Panc1 (cell line): Measurements from ENCODE around the gene HACD2. TPM values are rescaled to one million over a fixed set of nuclear protein-coding genes. Genes with fewer than 3 reads are reported as not detected.

Experiments used
- ATAC-seq: fragments of 200-7000 bp; cut with Tn5 transposase; 2 replicates; pipeline ENCODE4 v1.9.1; 2020; ENCODE audit warnings: mild to moderate bottlenecking, moderate library complexity
- BruUV-seq: library from RNA; stranded (reverse); fragments of 400-500 nt; replicated peaks from 2 replicates; lab custom pipeline; 2021; lab: Mats Ljungman, UMichigan
- CTCF ChIA-PET: fragments of 300-600 bp; sonication (Branson Sonifier 250); formaldehyde crosslinking; loops from one replicate; lab custom pipeline; 2022; ENCODE audit warnings: antibody characterized with exemption; lab: Charles Lee
- POLR2A ChIA-PET: fragments of 300-600 bp; sonication (Branson Sonifier 250); formaldehyde crosslinking; loops from one replicate; lab custom pipeline; 2022; ENCODE audit warnings: antibody characterized with exemption; lab: Charles Lee
- DNase-seq: peaks from one replicate; pipeline ENCODE4 v3.0.0-alpha.2; 2010; ENCODE audit warnings: low read depth, low spot score
- H3K27ac ChIP-seq: 2 replicates; pipeline ENCODE4 v1.5.1; 2011; ENCODE audit warnings: mild to moderate bottlenecking, low read length, inconsistent platforms
- H3K27me3 ChIP-seq: fragments of 200-500 bp; sonication (Bioruptor generic); 2 replicates; pipeline ENCODE4 v1.6.0; 2014; ENCODE audit warnings: low read length, inconsistent platforms; ENCODE audit not compliant: control insufficient read depth, insufficient read depth
- H3K36me3 ChIP-seq: fragments of 200-500 bp; sonication (Bioruptor generic); 2 replicates; pipeline ENCODE4 v1.5.1; 2014; ENCODE audit warnings: inconsistent platforms, mild to moderate bottlenecking, low read length, moderate library complexity; ENCODE audit not compliant: control insufficient read depth, insufficient read depth
- H3K4me1 ChIP-seq: 2 replicates; pipeline ENCODE4 v1.5.1; 2011; ENCODE audit warnings: inconsistent platforms, mild to moderate bottlenecking, low read length, moderate library complexity; ENCODE audit not compliant: control insufficient read depth, insufficient read depth
- H3K4me3 ChIP-seq, 2 experiments: 2 replicates each; pipeline ENCODE4 v1.5.1; 2011 to 2012; ENCODE audit warnings: low read depth in 2 of 2, low read length in 2 of 2, mild to moderate bottlenecking in 2 of 2, inconsistent platforms in 1 of 2, moderate library complexity in 1 of 2
- H3K9me3 ChIP-seq: fragments of 200-500 bp; sonication (Bioruptor generic); 2 replicates; pipeline ENCODE4 v1.5.1; 2014; ENCODE audit warnings: low read depth, mild to moderate bottlenecking, inconsistent platforms, low read length, moderate library complexity; ENCODE audit not compliant: control insufficient read depth, insufficient read depth
- POLR2AphosphoS5 ChIP-seq: IDR thresholded peaks from 2 replicates; pipeline ENCODE4 v1.6.1; 2012; ENCODE audit warnings: mild to moderate bottlenecking, low read depth, low read length, moderate library complexity
- SIN3A ChIP-seq: IDR thresholded peaks from 2 replicates; pipeline ENCODE4 v1.6.1; 2012; ENCODE audit warnings: low read depth, mild to moderate bottlenecking, low read length, moderate library complexity, borderline replicate concordance; ENCODE audit not compliant: insufficient read depth
- TCF7L2 ChIP-seq: IDR thresholded peaks from 2 replicates; pipeline ENCODE4 v1.6.1; 2011; ENCODE audit warnings: mild to moderate bottlenecking, low read depth, low read length, inconsistent platforms
- in situ Hi-C: cut with HindIII; loops from 2 replicates; pipeline ENCODE4 v1.10.0; 2016; ENCODE audit warnings: low sequenced_read_pairs, low pct_unique_long_range_greater_than_20kb
- intact Hi-C: fragments of 100-400 bp; cut with micrococcal nuclease; formaldehyde crosslinking; loops from one replicate; pipeline ENCODE4 v1.10.0; 2022; ENCODE audit not compliant: unreplicated experiment
- total RNA-seq: library from RNA; stranded (reverse); gene quantifications from one replicate; pipeline ENCODE4 v1.2.1, GENCODE V29; 2021; ENCODE audit not compliant: unreplicated experiment
- TF ChIP-seq, protein P1 (sequence below): fragments of 450-650 bp; IDR thresholded peaks from 2 replicates; pipeline ENCODE4 v1.5.1; 2017; ENCODE audit warnings: mild to moderate bottlenecking
- TF ChIP-seq, protein P2 (sequence below), 2 experiments: IDR thresholded peaks; 2 replicates each; pipeline ENCODE4 v1.6.1; 2011 to 2012; ENCODE audit warnings: low read depth in 2 of 2, control low read depth in 1 of 2, low read length in 1 of 2, mild to moderate bottlenecking in 1 of 2, moderate library complexity in 1 of 2; ENCODE audit not compliant: insufficient read depth in 1 of 2

HACD2 gene
- total RNA-seq, 1 experiment from 2014 or later, result 58.6 TPM

DNA sequence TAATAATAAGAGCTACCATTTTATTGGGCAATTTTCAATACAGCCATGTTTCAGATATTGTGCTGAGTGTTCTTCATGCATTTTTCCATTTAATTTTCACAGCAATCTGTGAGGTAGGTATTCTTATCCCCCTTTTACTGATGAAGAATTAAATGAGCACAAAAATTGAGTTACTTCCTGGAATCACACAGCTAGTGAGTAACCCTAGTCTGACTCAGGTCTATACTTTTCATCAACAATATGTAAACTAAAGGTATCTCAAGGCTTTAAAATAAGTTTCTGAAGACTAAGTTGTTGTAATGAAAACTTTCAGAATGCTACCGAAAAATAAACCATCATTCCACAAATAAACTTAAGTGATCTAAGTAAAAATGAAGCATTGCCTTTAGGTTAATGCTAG, 22.3 kb downstream of the HACD2 start:
- intact Hi-C loops (no loop called here), in situ Hi-C loops (no loop called here)
- Histone ChIP-seq H3K9me3 (no peaks in the 10 kb centered on the region), H3K36me3 (no peaks in the 10 kb centered on the region; the same call in 1 of the 2 replicates), H3K4me1 (no peaks in the 10 kb centered on the region), H3K27ac (no peak overlapping the region), H3K27me3 (no peaks in the 10 kb centered on the region), H3K4me3 (no peak overlapping the region)
- DNase-seq (no peak), ATAC-seq (no peak)
- BruUV-seq, result no TSS peak
- ChIA-PET POLR2A (no interaction called here), CTCF (interaction anchor here (1.0 kb wide), 1 partner anchor 69 kb away, joined by 6 read pairs; no protein-coding TSS in a partner anchor)
- TF ChIP-seq SIN3A (no peak), TCF7L2 (no peak), POLR2AphosphoS5 (no peak)
- TF ChIP-seq, protein P1, sequence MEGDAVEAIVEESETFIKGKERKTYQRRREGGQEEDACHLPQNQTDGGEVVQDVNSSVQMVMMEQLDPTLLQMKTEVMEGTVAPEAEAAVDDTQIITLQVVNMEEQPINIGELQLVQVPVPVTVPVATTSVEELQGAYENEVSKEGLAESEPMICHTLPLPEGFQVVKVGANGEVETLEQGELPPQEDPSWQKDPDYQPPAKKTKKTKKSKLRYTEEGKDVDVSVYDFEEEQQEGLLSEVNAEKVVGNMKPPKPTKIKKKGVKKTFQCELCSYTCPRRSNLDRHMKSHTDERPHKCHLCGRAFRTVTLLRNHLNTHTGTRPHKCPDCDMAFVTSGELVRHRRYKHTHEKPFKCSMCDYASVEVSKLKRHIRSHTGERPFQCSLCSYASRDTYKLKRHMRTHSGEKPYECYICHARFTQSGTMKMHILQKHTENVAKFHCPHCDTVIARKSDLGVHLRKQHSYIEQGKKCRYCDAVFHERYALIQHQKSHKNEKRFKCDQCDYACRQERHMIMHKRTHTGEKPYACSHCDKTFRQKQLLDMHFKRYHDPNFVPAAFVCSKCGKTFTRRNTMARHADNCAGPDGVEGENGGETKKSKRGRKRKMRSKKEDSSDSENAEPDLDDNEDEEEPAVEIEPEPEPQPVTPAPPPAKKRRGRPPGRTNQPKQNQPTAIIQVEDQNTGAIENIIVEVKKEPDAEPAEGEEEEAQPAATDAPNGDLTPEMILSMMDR, result no peak
- TF ChIP-seq, protein P2, sequence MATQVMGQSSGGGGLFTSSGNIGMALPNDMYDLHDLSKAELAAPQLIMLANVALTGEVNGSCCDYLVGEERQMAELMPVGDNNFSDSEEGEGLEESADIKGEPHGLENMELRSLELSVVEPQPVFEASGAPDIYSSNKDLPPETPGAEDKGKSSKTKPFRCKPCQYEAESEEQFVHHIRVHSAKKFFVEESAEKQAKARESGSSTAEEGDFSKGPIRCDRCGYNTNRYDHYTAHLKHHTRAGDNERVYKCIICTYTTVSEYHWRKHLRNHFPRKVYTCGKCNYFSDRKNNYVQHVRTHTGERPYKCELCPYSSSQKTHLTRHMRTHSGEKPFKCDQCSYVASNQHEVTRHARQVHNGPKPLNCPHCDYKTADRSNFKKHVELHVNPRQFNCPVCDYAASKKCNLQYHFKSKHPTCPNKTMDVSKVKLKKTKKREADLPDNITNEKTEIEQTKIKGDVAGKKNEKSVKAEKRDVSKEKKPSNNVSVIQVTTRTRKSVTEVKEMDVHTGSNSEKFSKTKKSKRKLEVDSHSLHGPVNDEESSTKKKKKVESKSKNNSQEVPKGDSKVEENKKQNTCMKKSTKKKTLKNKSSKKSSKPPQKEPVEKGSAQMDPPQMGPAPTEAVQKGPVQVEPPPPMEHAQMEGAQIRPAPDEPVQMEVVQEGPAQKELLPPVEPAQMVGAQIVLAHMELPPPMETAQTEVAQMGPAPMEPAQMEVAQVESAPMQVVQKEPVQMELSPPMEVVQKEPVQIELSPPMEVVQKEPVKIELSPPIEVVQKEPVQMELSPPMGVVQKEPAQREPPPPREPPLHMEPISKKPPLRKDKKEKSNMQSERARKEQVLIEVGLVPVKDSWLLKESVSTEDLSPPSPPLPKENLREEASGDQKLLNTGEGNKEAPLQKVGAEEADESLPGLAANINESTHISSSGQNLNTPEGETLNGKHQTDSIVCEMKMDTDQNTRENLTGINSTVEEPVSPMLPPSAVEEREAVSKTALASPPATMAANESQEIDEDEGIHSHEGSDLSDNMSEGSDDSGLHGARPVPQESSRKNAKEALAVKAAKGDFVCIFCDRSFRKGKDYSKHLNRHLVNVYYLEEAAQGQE (IDR thresholded peaks at IDR 0.05; ENCODE audit: insufficient read depth in 1 of 2, low read depth in 2 of 2, low read length in 1 of 2), result no peak

DNA sequence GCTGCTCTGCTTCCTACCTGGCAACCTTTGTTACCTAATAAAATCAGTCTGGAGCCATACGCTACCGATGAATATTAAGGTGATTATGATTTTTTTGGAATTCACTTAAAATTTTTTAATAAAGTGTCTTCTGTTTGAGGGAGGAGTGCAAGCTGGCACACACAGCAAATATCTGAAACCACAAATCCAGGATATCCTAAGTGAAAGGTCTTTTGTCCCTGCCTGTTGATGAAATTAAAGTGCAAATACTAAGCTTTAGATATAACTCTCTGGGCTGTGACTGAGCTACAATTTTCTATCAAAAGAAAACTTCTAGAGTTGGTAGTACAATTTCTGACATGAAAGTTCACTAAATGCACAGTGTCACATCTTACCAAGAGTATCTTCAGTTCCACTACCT, 23.7 kb downstream of the HACD2 start:
- no TSS peak for BruUV-seq
- POLR2A ChIA-PET, result no interaction called here
- TF ChIP-seq TCF7L2 (no peak), SIN3A (no peak), POLR2AphosphoS5 (no peak)
- TF ChIP-seq, protein P2 (IDR thresholded peaks at IDR 0.05; ENCODE audit: insufficient read depth in 1 of 2, low read depth in 2 of 2, low read length in 1 of 2), result no peak
- TF ChIP-seq, protein P1, result no peak
- no peaks in the 10 kb centered on the region for H3K27me3 ChIP-seq
- no peak overlapping the region for H3K4me3 ChIP-seq
- no peaks in the 10 kb centered on the region for H3K4me1 ChIP-seq
- H3K9me3 ChIP-seq, result 0 out of 2 replicates have a peak, but pooled peaks cover under 1% of the 10 kb centered on the region
- CTCF ChIA-PET, result no interaction called here
- intact Hi-C loops (no loop called here), in situ Hi-C loops (no loop called here)
- H3K27ac ChIP-seq, result no peak overlapping the region
- H3K36me3 ChIP-seq, result no peaks in the 10 kb centered on the region; the same call in 1 of the 2 replicates
- no peak for DNase-seq
- no peak for ATAC-seq
